Renal pelvis (tissue), 4 donors: Measurements from ENCODE around the gene KDM6B. TPM values are rescaled to one million over a fixed set of nuclear protein-coding genes. Genes with fewer than 3 reads are reported as not detected.

Experiments used
- DNase-seq: peaks from one replicate; pipeline ENCODE4 v3.0.0-alpha.2; 2013
- polyA plus RNA-seq, 3 donors: library from polyadenylated mRNA; unstranded; fragments of 120-200 nt; gene quantifications; one replicate each; pipeline ENCODE4 v1.2.1, GENCODE V29; 2013; ENCODE audit not compliant: insufficient read length in 3 of 3

The KDM6B gene
- polyA plus RNA-seq, 3 donors, result 26.2 to 32.3 (median 28.8) TPM

GRCh38 chr17:7839190-7839875 is 5.3 kb downstream of the KDM6B start:
- no peak for DNase-seq

GRCh38 chr17:7839876-7840261 is 5.9 kb downstream of the KDM6B start:
- DNase-seq, result no peak

- no peak for DNase-seq
Measured at GRCh38 chr17:7840441-7840840, 6.4 kb downstream of the KDM6B start.

GRCh38 chr17:7840875-7841274 is 6.9 kb downstream of the KDM6B start:
- no peak for DNase-seq

GRCh38 chr17:7841396-7841914 is 7.4 kb downstream of the KDM6B start:
- peak; percentile 57 for DNase-seq

- peak; percentile 92 for DNase-seq
Measured at GRCh38 chr17:7841915-7842379, 7.9 kb downstream of the KDM6B start.

GRCh38 chr17:7842380-7843256 is 8.6 kb downstream of the KDM6B start:
- peak; percentile 40 for DNase-seq

- DNase-seq, result no peak
Measured at GRCh38 chr17:7843257-7843535, 9.2 kb downstream of the KDM6B start.

GRCh38 chr17:7843536-7844291 is 9.7 kb downstream of the KDM6B start:
- DNase-seq, result peak; percentile 84

- peak; percentile 95 for DNase-seq
Measured at GRCh38 chr17:7844292-7845154, 10.5 kb downstream of the KDM6B start.

GRCh38 chr17:7845359-7846062 is 11.5 kb downstream of the KDM6B start:
- no peak for DNase-seq

GRCh38 chr17:7846063-7846735 is 12.2 kb downstream of the KDM6B start:
- DNase-seq, result no peak

GRCh38 chr17:7846765-7847661 is 13.0 kb downstream of the KDM6B start:
- DNase-seq, result no peak

GRCh38 chr17:7848131-7848579 is 14.1 kb downstream of the KDM6B start:
- DNase-seq, result no peak

- no peak for DNase-seq
Measured at GRCh38 chr17:7848739-7849129, 14.7 kb downstream of the KDM6B start.

GRCh38 chr17:7849130-7849750 is 15.2 kb downstream of the KDM6B start:
- no peak for DNase-seq

GRCh38 chr17:7849751-7850504 is 15.9 kb downstream of the KDM6B start:
- DNase-seq, result no peak
